ENCODE data around the gene TSPAN9. TPM values are rescaled to one million over a fixed set of nuclear protein-coding genes. Genes with fewer than 3 reads are reported as not detected.

TSPAN9 gene
- total RNA-seq, 1 donor, result 76.0 TPM

DNA sequence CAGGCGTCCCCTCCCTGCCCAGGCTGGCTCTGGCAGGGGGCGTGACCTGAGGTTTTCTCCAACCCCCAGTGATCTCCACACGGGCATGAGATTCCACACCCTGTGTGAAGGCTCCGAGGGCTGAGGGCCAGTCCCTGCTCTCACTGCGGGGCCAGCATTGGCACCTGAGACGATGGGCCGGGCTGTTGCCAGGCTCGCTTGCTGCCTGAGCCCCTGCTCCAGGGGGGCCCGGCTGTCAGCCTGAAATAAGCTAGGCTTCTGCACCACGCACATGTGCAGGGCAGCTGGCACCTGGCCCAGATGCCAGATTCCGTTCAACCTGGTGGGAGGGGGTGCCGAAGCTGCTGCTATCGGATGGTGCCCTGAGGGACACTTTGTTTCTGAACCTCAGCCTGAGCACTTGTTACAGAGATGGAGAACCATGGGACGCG lies 217.3 kb downstream of the TSPAN9 start:
- no peak for DNase-seq (ENCODE audit: low read depth)
- TF ChIP-seq, protein P1, sequence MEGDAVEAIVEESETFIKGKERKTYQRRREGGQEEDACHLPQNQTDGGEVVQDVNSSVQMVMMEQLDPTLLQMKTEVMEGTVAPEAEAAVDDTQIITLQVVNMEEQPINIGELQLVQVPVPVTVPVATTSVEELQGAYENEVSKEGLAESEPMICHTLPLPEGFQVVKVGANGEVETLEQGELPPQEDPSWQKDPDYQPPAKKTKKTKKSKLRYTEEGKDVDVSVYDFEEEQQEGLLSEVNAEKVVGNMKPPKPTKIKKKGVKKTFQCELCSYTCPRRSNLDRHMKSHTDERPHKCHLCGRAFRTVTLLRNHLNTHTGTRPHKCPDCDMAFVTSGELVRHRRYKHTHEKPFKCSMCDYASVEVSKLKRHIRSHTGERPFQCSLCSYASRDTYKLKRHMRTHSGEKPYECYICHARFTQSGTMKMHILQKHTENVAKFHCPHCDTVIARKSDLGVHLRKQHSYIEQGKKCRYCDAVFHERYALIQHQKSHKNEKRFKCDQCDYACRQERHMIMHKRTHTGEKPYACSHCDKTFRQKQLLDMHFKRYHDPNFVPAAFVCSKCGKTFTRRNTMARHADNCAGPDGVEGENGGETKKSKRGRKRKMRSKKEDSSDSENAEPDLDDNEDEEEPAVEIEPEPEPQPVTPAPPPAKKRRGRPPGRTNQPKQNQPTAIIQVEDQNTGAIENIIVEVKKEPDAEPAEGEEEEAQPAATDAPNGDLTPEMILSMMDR (IDR thresholded peaks at IDR 0.05; ENCODE audit: insufficient read depth, low read depth, low read length), result no peak
- H3K4me3 ChIP-seq (ENCODE audit: low read depth, low read length), result no peak overlapping the region

DNA sequence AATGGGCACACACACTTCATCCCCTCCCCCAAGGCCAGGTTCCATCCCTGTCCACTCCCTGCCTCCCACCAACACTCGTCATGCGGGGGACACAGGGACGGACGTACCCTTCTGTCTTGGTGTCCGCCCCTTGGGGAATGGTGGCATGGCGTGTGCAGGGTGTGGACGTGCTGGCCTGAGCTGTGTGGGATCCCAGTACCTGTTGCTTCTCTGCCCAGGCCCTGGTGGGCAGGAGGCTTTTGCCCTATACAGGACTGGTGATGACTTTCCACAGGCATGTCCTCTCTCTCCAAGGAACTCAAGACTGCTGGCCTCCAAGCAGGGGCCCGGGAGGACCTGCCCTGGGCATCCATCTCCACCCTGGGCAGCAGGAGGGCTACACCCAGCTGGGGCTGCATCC lies 218.0 kb downstream of the TSPAN9 start:
- H3K4me3 ChIP-seq (ENCODE audit: low read depth, low read length), result no peak overlapping the region
- DNase-seq (ENCODE audit: low read depth), result no peak
- TF ChIP-seq, protein P1 (IDR thresholded peaks at IDR 0.05; ENCODE audit: insufficient read depth, low read depth, low read length), result no peak

DNA sequence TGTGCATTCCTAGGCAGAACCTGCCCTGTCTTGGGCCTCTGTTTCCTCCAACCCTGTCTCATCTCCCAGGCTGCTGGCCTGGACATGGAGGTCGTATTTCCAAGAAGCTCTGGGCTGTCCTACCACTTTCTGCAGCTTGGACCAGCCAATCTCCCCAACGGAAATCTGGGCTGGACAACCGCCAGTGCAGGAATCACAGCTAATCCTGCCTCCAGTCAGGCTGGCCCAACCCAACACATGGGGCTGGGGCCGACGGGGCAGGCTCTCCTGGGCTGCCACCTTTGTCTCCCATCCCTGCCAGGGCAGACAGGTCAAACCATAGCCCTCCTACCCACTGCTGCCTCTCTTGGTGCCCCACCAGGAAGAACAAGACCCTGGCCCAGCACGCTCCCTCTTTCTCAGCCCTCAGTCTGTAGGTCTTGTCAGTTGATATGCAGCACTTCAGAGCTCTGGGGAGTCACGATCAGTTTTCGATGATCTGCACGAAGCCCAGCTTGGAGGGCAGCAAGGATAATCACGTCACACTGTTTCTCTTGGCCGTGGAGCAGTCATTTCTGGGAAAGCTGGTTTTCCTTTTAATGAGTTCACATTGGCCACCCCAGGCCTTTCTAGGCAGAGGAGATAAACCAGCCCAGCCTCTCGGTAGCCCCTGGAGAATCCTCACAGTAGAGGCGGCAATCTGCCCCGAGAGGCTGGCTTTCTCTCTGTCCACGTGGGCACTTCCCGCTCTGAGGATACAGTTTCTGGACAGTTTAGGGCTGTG lies 218.6 kb downstream of the TSPAN9 start:
- no peak overlapping the region for H3K4me3 ChIP-seq (ENCODE audit: low read depth, low read length)
- DNase-seq (ENCODE audit: low read depth), result peak; percentile 52
- TF ChIP-seq, protein P1 (IDR thresholded peaks at IDR 0.05; ENCODE audit: insufficient read depth, low read depth, low read length), result no peak

DNA sequence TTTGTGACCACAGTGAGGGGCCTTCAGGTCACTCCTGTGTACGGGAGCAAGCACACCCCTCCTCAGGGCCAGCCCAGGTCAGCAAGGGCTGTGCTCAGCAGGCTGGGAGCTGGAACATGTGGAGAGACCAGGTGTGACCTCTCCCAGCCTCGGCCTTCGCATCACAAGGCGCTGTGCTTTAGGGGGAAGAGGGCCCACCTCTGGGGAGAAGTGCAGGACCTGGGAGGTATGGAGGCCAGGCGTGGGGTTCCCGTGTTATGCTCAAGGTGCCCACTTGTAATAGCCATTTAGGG lies 219.2 kb downstream of the TSPAN9 start:
- no peak for DNase-seq (ENCODE audit: low read depth)
- no peak overlapping the region for H3K4me3 ChIP-seq (ENCODE audit: low read depth, low read length)

DNA sequence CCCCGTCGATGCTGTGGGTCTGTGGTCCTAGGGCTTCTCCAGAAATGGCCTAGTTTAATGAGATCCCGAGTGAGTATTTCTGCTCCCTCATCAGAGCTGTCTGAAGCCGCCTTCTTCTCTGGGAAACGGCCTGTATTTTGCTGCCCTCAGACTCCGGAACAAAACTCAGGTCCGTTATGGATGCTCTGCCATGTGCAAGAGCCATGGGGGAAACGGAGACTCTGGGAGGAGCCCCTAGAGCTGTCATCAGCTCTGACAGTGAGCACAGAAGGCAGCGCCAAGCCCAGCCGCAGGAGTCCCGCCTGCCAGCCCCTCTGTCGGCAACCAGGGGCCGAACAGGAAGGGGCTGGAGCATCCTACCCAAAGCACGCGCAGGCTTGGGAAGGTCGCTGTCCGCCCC lies 221.4 kb downstream of the TSPAN9 start:
- TF ChIP-seq, protein P1 (IDR thresholded peaks at IDR 0.05; ENCODE audit: insufficient read depth, low read depth, low read length), result no peak

More for the DNA sequence above, 219.2 kb downstream of the TSPAN9 start:
- TF ChIP-seq, protein P1 (IDR thresholded peaks at IDR 0.05; ENCODE audit: insufficient read depth, low read depth, low read length), result no peak

DNA sequence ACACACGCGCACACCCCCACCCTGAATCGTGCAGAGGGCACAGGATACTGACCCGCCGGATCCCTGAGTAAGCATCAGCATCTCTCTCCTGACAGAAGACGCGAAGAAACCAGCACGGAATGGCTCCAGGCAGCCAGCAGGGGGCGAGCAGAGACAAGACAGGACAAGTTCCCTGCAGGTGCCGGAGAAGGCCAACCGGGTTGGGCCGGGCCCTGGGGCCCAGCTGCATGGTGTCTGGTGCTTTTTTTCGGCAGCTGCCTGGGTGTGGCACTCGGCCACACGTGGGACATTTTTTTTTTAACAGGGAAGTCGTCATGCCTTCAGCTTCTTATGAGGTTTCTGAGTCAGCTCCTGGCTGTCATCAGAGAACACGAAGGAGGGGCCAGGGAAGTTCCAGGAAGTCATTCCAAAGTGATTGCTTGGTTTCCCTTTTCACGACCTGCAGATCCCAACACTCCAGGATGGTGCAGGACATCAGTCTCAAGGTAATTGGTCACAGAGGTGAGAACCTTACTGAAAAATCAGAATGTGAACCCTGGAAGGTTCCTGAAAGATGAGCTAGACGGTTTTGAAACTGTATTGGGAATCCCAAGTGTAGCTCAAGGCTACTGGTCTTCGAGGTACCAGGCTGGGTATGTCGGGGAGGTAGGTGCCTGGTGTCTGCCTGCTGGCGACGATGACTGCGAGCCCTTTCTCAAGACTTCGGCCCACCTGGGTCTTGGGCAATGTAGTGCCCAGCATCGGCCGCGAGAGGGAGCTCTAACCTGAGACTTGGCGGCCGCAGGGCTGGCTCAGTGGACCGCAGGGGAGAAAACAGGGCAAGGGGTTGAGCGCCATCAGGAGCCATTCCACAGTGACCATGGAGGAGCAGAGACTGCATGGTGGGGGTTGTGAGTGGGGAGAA lies 223.0 kb downstream of the TSPAN9 start:
- peak overlapping the region; percentile 2 for H3K4me3 ChIP-seq (ENCODE audit: low read depth, low read length)
- peak; percentile 91 for DNase-seq (ENCODE audit: low read depth)
- TF ChIP-seq, protein P1 (IDR thresholded peaks at IDR 0.05; ENCODE audit: insufficient read depth, low read depth, low read length), result peak; percentile 99

More for the DNA sequence above, 221.4 kb downstream of the TSPAN9 start:
- H3K4me3 ChIP-seq (ENCODE audit: low read depth, low read length), result no peak overlapping the region
- DNase-seq (ENCODE audit: low read depth), result no peak

Measured in fibroblast of villous mesenchyme (primary cell).